Measurements from ENCODE around the gene KREMEN2.
"Not testable (repeated sequence)": the region's sequence is repeated elsewhere in the genome, so short reads cannot be mapped to it uniquely, and the experiment has no call there.

The KREMEN2 gene

DNA sequence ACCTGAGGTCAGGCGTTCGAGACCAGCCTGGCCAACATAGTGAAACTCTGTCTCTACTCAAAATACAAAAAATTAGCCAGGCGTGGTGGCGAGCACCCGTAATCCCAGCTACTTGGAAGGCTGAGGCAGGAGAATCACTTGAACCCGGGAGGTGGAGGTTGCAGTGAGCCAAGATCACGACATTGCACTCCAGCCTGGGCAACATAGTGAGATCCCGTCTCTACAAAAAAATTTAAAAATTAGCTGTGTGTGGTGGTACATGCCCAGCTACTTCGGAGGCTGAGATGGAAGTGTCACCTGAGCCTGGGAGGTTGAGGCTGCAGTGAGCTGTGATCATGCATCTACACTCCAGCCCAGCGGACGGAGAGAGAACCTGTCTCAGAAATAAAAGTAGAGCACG is 20.4 kb upstream of the KREMEN2 start:
- not testable (repeated sequence) for DNase-seq

DNA sequence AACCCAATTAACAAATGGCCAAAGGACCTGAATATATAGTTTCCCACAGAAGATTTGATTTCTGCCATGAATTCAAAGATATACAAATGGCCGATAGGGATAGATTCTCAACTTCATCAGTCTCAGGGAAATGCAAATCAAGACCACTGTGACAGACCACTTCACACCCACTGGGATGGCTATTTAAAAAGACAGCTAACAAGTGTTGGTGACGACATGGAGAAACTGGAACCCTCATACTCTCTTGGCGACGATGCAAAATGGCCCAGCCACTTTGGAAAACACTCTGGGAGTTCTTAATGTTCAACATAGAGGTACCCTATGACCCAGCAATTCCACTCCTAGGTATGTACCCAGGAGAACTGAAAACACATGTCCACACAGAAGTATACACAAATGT is 17.4 kb upstream of the KREMEN2 start:
- DNase-seq = no peak

DNA sequence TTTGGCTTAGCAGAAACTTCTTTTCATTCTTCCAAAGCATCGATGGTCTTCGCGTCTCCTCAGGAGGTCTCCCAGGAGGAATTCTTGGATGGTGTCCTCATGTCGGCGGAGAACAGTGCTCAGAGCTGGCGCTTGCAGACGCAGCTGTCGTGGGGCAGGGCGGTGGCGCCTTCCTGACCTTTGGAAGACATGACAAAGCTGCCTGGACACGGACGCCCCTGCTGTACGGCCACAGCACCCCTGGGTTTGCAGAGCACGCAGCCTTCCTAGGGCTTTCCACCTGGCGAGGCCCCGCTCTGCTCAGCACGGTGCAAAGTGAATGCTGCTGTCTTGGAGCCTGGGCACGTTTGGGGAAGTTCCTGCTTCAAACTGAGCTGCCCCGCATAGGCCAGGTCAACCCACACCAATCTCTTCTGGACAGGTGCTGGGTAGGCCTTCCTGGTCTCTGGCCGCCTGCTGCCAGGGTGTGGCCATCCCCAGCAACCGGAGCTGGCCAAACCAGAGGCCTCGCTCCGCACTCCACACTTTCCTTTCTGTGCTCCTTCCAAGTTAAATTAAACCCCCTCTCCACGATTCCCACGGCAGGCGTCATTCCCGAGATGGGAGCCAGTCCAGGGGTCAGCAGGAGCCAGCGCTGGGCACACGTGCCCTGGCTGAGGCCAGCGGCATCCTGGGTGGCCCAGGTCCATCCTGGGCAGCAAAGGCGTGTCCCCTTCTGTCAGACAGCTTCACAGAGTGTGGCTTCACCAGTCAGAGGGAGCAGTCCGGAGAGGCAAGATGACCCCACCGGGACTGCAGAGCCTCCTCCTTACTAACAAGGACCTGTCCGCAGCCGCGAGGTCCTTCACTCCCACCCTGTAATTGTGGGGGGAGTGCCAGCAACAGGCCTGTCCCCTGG is 15.0 kb upstream of the KREMEN2 start:
- DNase-seq = no peak

DNA sequence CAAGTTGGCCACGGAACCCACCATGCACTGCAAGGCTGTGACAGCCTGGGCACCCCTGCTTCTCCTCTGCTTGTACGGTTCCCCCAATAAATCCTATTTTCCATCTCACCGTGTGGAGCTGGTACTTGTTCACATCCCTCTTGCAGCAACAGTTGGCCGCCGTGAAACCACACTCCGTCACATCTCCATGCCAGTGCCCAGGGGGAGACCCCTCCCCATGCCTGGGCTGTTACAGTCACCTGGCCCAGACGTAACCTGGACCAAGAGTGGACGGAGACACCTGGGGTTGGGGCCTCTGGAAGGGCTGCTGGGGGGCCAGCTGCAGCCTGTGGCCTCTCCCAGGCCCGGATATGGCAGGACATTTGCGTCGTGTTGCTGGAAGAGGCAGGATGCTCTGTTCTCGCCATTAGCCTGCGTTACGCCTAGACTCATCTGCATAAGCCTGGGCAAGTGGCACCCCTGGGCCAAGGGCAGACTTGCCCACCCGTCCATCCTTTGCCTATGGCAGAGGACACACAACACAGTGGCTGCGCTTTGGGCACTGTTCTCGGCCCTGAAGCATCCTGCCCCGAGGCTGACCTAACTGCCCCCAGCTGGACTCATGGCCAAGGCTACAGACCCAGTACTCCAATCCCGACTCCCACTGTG is 14.2 kb upstream of the KREMEN2 start:
- DNase-seq = no peak

DNA sequence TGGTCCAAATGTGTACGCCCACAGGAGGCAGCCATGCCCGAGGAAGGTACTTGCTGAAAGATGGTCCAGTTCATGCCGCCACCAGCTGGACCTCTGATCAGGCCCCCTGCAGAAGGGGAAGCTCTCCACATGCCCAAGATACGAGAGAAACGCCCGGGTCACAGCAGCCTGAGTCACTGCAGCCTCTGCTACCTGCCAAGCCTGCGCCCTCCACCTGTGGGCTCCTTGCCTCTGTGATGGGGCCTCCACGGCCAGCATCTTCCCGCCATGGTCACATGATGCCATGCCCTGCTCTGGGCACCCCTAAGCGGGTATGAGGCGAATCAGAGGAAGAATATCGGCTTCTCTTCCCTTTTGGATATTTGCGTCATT is 13.7 kb upstream of the KREMEN2 start:
- no peak for DNase-seq

DNA sequence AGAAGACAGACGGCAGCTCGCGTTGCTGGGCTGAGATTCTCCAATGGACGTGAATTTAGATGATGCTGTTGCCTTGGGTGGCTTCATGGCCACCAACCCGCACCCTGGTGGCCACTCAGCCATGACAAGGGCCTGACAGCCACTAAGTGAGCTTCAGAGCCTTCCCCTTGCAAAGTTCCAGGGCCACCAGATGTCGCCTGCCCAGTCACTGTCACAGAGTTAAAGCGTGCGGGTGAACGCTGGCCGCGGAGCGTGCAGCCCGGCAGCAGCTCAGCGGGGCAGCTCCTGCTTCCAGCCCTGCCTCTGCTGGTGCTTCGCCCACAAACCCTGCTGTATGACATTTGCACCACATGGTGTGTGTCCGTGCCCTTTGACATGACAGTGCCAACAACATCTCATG is 13.3 kb upstream of the KREMEN2 start:
- DNase-seq = no peak

DNA sequence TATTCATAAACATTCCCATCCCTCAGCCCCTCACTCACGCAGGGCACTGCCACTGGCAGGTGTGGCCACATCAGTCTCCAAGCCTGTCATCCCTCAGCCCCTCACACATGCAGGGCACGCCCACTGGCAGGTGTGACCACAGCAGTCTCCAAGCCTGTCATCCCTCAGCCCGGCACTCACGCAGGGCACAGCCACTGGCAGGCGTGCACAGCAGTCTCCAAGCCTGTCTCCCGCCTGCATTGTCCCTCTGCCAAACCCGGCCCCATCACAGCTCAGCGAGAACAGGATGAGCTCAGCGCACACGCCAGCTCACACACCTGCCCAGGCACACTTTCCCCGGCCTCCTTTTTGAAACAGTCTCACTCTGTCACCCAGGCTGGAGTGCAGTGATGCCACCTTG is 11.4 kb upstream of the KREMEN2 start:
- DNase-seq = no peak

DNA sequence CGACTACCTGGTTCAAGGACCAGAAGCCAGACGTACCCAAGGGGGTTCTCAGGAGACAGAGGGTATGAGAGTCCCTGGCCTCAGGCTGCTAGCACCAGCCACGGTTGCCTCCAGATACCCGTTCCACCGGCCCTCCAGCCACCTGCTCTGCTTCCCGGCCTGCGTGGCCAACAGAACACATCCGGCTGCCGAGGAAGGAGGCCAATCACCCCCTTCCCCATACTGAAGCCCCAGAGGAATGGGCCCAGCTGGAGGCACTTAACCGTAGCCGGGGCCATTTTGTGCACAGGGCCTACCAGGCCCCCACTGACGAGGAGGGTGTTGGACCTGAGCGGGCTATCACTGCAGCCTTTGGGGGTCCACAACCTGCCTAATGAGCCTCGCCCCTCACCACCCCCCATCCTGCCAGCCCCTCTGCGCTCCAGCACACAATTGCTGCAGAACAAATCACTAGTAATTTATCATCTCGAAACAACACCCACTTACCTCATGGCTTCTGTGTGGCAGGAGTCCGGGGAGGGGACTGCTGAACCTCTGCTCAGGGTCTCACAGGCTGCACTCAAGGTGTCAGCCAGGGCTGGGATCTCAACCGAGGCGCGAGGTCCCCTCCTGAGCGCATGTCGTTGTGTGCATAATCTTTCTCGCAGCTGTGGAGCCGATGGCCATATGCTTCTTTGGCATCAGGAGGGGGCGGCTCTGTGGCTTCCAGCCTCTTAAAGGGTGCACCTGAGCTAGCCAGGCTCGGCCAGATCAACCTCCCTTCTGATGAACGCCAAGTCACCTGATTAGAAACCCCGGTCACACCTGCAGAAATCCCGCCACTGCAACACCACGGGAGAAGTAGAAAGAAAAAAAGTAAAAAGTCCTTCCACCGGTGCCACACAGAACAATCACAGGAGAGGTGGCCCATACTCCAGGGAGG is 10.1 kb upstream of the KREMEN2 start:
- no peak for DNase-seq

DNA sequence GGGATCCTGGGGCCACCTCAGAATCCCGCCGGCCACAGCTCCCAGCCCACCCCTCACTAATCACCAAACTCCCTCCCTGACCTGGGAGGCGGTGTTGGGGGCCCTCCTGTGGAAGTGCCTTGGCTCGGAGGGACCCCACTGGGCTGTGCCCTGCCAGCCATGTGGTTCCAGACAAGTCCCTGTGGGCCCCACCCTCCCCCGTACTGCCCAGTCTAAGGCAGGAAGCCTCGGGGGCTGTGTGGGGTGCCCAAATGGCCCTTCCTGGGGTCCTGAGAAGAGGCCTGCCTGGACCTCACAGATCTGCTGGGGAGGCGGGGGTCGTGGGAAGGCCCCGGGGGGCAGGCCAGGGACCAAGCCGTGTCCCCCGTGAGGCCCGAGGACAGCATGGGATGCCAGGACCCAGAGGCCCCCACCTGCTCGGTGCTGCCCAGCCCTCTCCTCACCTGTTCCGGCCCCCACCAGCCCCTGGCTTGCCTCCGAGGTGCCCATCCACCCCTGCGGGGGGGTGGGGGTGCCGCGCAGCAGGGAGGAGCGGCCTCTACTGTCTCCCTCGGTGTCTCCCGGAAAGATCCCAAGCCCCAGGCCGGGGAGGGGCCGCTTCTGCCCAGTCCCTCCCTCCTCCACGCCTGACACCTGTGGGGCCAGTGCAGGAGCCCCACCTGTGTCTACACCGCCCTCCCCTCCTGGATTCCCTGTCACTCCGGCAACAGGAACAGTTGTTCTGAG is 9.3 kb upstream of the KREMEN2 start:
- no peak for DNase-seq

DNA sequence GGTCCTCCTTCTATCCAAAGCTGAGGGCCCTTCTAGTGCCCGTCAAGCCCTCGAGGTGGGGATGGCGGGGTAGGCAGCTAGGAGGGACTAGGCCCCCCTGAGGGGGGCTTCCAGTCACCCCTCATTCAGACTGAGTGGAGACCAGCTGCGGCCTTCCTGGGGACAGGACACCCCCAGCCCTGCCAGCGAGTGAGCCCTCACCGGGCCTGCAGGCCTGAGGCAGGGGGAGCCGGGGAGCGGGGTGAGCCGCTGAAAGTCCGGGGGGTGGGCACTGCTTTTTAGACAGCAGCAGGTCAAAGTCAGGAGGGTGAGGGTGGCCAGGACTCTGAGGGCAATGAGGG is 8.7 kb upstream of the KREMEN2 start:
- no peak for DNase-seq

DNA sequence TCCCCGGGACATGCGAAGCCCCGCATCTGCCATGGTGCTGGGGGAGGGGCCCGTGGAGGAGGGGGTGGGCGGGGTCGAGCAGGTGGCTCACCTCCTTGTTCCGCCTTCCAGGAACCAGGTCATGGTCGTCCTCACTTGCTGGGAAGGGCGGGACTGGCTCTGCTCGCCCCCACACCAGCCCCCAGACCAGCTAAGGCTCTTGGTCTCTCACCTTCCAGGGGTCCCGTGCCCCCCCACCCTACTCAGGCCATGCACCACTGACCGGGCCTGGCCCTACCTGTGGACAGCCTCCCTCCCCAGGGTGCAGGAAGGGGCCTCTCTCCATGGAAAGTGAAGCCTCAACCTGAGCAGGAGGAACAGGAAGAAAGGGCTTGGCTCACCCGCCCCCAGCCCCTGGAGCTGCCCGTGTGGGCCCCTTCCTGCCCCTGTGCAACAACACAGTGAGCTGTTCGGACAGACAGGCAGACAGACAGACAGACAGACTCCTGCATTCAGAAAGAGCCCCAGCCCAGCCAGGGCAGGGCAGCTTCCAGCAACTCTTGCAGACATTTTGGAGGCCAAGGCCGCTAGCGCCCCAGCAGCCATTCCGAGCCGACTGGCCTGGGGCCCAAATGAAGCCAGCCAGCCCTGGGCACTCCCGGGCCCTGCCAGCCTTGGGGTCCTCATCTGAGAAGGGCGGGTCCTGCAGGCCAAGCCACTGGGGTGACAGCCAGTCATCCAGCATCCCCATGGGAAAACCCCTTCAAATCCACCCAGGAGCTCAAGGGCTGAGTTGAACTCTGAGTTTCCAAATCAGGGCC is 8.1 kb upstream of the KREMEN2 start:
- DNase-seq = no peak

DNA sequence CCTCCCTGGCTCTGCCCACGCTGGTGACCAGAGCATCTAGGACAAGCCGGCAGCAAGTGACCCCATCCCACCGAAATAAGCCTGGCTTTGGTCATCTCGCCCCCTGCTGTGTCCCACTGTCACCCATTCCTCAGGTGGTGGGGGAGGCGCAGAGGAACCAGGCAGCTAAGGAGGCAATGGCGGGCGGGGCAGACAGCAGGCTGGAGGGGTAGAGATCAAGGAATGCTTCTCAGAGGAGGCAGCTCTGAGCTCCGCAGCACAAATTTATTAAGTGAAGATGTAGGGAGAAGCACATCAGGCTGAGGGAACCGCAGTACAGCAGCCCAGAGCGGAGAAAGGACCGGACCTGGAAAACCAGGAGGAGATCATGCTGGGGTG is 7.5 kb upstream of the KREMEN2 start:
- DNase-seq = no peak

DNA sequence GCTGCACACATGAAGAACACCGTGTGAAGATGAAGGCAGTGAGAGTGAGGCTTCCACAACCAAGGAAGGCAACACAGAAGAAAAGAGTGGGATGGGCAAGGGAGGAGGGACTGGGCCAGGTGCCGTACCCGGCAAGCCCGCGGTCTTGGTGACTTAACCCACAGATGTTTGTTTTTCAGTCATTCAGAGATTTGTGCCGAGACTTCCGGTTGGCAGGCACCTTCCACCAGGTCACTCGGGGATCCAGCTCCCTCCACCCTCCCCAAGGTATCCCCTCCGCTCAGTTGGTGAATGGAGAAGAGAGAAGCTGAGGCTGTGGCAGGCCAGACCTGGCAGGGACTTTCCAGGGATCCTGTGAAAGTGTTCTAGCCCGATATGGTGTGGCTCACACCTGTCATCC is 4.9 kb upstream of the KREMEN2 start:
- DNase-seq = no peak

DNA sequence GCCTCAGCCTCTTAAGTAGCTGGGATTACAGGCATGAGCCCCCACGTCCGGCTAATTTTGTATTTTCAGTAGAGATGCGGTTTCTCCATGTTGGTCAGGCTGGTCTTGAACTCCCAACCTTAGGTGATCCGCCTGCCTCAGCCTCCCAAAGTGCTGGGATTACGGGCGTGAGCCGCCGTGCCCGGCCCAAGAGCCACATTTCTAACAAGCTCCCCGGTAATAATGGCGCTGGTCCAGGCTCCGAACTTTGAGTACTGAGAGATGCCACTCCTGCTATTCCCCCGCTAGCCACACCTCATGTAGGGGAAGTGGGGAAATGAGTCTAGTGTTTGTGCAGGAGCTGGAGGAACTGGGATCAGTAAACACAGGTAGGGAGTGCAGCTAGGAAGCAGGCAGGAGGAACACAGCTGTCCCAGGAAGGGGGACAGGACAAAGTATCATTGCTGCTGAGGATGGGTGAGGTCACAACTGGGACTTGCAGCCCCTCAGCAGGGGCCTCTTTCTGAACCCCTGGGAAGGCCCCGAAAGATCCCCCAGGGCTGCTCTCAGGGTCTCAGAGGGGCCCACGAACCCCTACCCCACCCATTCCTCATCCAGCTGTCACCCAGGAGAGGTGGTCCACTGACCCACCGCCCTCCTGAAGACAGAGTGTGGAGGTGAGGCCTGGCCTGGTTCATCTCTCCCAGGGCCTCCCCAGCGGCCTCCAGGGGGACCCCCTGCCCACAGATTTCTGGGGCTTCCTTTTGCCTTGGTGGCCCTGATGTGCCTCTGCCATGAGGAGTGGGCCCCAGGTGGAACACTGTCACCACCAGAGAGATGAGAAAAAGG is 3.7 kb upstream of the KREMEN2 start:
- no peak for DNase-seq

DNA sequence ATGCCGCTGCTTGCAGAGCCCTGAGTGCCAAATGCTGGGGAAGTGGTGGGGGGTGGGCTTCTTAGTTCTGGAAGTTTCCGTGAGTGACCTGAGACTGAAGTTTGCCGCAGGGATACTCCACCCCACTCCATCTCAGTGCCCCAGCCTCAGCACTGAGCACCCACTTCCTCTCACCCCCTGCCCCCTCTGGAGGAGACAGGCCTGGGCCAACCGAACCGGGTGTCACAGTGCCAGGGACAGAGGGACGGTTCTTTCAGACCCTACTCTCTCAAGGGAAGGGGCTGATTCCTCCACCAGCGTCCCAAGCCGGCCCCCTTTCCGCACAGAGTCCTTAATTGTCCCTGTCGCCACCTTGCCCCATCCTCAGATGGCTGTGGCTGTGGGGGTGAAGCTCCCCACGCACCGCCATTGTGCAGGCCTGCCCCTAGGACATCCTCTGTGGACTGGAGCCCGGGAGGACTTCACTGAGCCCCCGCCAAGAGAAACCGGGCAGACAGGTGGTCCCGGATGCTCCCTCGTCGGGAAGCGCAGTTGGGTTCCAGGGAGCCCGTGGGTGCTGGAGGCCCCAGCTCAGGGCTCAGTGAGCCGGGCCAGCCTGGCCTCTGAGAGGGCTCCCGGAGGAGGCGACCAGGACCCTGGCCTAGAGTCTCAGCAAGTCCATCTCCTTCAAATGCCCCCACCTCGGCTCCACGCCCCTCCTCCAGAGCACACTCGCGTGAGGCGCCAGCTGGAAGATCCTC is 1.6 kb upstream of the KREMEN2 start:
- DNase-seq = no peak

DNA sequence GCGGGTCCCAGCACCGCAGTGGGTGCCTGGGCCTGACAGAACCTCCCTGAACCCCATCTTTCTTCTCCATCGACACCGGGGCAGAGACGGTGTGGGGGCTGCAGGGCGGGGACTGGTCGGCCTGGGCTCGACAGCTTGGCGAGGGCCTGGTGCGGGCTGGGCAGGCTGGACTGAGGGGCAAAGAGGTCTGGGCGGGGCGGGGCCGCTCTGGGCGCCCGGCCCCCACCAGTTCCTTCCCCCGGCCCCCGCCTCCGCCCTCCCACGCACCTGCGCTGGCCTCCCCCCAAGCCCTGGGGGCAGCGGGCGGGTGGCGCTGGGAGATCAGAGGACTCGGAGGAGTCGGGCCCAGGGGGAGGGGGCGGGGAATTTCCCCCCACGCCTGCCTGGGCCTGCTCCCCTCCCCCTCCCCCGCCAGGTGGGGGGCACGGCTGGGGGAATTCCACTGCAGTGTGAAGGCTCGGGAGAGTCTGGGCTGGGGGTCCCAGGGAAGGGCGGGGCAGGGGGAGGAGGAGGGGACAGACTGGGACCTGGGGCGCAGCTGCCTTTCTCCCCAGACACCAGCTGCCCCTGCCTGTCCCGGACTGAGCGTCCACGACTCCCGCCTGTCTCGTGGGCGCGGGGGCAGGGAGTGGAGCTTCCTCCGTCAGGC is 877 bp upstream of the KREMEN2 start:
- DNase-seq = no peak

DNA sequence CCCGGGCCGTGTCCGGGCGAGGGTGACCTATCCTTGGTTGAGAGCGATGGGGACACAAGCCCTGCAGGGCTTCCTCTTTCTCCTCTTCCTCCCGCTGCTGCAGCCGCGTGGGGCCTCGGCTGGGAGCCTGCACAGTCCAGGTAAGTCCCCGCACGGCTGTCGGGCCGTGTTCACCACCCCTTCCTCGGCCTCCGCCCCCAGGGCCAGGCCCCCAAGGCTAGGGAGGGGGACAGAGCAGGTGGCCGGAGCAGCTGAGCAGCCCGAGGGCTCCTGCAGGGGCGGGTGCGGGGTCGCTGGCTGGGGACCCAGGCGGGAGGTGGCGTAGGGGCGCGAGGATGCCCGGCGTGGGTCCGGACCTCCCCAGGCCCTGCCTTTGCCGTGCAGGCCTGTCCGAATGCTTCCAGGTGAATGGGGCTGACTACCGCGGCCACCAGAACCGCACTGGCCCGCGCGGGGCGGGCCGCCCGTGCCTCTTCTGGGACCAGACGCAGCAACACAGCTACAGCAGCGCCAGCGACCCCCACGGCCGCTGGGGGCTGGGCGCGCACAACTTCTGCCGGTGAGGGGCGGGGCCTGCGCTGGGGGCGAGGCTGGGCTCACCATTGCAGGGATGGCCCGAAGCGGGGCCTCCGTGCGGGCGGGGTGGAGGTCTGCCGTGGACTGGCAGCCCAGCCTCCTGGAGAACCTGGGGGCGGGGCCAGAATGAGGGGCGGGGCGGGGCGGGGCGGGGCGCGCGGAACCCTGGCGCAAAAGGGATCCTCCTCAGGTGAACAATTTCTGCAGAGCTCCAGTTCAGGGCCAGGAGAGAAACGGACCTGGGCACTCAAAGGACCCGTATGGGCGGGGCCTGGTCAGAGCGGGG is 631 bp downstream of the KREMEN2 start:
- peak; percentile 27 for DNase-seq

DNA sequence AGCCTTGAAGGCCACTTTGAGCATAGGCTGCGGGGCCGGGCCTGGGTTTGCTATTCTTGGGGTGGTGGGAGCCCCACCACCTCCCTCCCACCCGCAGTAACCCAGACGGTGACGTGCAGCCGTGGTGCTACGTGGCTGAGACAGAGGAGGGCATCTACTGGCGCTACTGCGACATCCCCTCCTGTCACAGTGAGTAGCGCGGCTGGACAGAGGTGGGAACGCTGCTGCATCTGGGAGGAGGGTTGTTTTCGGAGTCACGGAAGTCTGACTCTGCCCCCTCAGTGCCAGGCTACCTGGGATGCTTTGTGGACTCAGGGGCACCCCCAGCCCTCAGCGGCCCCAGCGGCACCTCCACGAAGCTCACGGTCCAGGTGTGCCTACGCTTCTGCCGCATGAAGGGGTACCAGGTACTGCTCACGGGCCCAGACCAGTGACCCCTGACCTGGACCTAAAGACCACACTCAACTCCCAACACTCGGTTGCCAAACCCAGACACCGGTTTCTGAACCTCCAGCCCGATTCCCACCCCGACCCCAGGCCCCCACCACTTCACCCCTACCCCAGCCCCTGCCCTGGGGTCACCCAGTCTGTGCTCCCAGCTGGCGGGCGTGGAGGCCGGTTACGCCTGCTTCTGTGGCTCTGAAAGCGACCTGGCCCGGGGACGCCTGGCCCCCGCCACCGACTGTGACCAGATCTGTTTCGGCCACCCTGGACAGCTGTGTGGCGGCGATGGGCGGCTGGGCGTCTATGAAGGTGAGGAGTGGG is 2.1 kb downstream of the KREMEN2 start:
- DNase-seq = no peak
